ENCODE results near the gene ZSWIM1. TPM values are rescaled to one million over a fixed set of nuclear protein-coding genes. Genes with fewer than 3 reads are reported as not detected.

ZSWIM1 gene
- total and polyA plus RNA-seq, 2 of the 13 experiments (the other 11 are each of a cell fraction or from before 2014, with no cell fraction given) = 9.5 to 11.7 TPM

DNA sequence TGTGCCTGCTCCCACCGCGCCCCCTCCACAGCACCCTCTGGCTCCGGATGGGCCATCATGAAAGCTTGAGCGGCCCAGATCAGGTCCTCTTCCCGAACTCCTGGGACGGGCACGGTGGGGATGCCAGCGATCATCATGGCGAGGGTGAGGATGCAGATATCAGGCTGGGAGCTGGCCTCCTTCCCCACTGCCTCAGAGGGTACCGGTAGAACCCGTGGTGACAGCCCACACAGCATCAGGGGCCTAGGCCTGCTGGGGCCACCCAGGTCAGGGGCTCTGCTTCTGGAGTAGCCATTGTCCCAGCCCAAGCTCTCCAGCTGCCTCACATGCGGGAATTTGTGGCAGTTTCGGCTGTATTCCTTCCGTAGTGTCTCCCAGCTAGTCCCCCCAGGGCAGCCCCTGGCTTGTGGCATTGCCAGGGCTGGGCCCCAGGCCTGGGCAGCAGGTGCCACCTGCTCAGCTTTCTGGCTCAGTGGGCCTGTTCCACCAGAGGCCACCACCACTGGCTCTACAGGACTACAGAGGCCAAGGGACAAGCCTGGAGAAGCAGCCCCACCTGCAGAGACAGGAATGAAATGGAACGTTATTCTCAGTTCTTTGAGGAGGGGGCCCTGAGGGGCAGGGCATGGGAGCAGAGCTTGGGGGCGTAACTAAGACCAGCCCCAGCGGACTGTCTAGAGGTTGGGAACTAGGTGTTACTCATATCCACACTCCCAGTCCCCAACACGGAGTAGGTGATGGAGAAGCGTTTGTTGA lies 5.7 kb downstream of the ZSWIM1 start:
- no TSS peak for BruUV-seq (replicated peaks)
- peaks cover 32% of the 10 kb centered on the region for H3K79me2 ChIP-seq (ENCODE audit: insufficient read depth, low read length)
- no peak overlapping the region for H3K4me2 ChIP-seq (ENCODE audit: low read depth, low read length)
- FAIRE-seq (no peak), ATAC-seq (no peak), DNase-seq (ENCODE audit: low spot score) (no peak)
- 97% methylated on average over 19 of the region's 19 CpGs for WGBS (ENCODE audit: low lambda C conversion rate)
- H2AFZ ChIP-seq (ENCODE audit: low read length) = no peak overlapping the region
- ChIA-PET POLR2A (interaction anchor here (1.5 to 7.5 kb wide), 5 partner anchors 18 to 60 kb away, joined by 4 to 78 read pairs (median 12); partner anchors contain the start of genes PCIF1 and SNX21), CTCF (ENCODE audit: low intra/inter-chr PET ratio, low total read pairs) (interaction anchor here (0.6 kb wide), 1 partner anchor 61 kb away, joined by 3 read pairs; no protein-coding TSS in a partner anchor)
- no peak overlapping the region for H3K27ac ChIP-seq (ENCODE audit: extremely low read length, insufficient read depth, low read length)
- in situ Hi-C loops (cut with HindIII; ENCODE audit: extremely low pct_ligation_motif_present, low pct_unique_long_range_greater_than_20kb) = no loop called here
- no peaks in the 10 kb centered on the region for H3K9me3 ChIP-seq (ENCODE audit: low read length)
- peaks cover 21 to 44% of the 10 kb centered on the region in 2 experiments for H3K36me3 ChIP-seq (replicated peaks in 1 of 2; ENCODE audit: control insufficient read depth in 1 of 2, insufficient read depth in 2 of 2, low read length in 2 of 2)
- H3K4me1 ChIP-seq (ENCODE audit: insufficient read depth, low read length) = peaks cover 46% of the 10 kb centered on the region
- H3K9ac ChIP-seq (ENCODE audit: insufficient read depth, low read depth, low read length) = no peak overlapping the region
- no peaks in the 10 kb centered on the region for H4K20me1 ChIP-seq (ENCODE audit: insufficient read depth, low read length)
- intact Hi-C loops (cut with micrococcal nuclease; ENCODE audit: unreplicated experiment) = loop anchor here (10.0 kb wide), 1 partner anchor 92 kb away; the partner anchor contains the start of genes DNTTIP1 and WFDC3
- H3K27me3 ChIP-seq (ENCODE audit: control insufficient read depth in 1 of 2, insufficient read depth in 2 of 2, low read length in 2 of 2) = no peaks in the 10 kb centered on the region
- no peak overlapping the region for H3K4me3 ChIP-seq (replicated peaks in 1 of 3; ENCODE audit: insufficient read depth in 1 of 3, low read depth in 2 of 3, low read length in 3 of 3)
- no peak for TF ChIP-seq ETV6 (CRISPR knock-in tag; conservative IDR thresholded peaks at IDR 0.05)
- TF ChIP-seq, protein P1, sequence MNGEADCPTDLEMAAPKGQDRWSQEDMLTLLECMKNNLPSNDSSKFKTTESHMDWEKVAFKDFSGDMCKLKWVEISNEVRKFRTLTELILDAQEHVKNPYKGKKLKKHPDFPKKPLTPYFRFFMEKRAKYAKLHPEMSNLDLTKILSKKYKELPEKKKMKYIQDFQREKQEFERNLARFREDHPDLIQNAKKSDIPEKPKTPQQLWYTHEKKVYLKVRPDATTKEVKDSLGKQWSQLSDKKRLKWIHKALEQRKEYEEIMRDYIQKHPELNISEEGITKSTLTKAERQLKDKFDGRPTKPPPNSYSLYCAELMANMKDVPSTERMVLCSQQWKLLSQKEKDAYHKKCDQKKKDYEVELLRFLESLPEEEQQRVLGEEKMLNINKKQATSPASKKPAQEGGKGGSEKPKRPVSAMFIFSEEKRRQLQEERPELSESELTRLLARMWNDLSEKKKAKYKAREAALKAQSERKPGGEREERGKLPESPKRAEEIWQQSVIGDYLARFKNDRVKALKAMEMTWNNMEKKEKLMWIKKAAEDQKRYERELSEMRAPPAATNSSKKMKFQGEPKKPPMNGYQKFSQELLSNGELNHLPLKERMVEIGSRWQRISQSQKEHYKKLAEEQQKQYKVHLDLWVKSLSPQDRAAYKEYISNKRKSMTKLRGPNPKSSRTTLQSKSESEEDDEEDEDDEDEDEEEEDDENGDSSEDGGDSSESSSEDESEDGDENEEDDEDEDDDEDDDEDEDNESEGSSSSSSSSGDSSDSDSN (CRISPR knock-in tag; IDR thresholded peaks at IDR 0.05) = no peak
- TF ChIP-seq ZNF572 (CRISPR knock-in tag; IDR thresholded peaks at IDR 0.05) = no peak
- peak; percentile 31 for TF ChIP-seq POLR2AphosphoS5 (IDR thresholded peaks at IDR 0.05; ENCODE audit: low read depth, low read length)
- TF ChIP-seq TCF7L2 (IDR thresholded peaks at IDR 0.05; ENCODE audit: low read depth, low read length) = no peak
- TF ChIP-seq PHF8 (CRISPR knock-in tag; IDR thresholded peaks at IDR 0.05) = 0 out of 2 replicates have a peak, but pooled peaks have one; percentile 16
- TF ChIP-seq SP140L (CRISPR knock-in tag; IDR thresholded peaks at IDR 0.05; ENCODE audit: borderline replicate concordance) = no peak
- no peak for TF ChIP-seq FIP1L1 (IDR thresholded peaks at IDR 0.05; ENCODE audit: borderline replicate concordance, insufficient read depth, low read depth, low read length)
- TF ChIP-seq, protein P2, sequence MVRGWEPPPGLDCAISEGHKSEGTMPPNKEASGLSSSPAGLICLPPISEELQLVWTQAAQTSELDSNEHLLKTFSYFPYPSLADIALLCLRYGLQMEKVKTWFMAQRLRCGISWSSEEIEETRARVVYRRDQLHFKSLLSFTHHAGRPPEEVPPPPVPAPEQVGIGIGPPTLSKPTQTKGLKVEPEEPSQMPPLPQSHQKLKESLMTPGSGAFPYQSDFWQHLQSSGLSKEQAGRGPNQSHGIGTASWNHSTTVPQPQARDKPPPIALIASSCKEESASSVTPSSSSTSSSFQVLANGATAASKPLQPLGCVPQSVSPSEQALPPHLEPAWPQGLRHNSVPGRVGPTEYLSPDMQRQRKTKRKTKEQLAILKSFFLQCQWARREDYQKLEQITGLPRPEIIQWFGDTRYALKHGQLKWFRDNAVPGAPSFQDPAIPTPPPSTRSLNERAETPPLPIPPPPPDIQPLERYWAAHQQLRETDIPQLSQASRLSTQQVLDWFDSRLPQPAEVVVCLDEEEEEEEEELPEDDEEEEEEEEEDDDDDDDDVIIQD (CRISPR knock-in tag; IDR thresholded peaks at IDR 0.05; ENCODE audit: low read depth) = no peak
- TF ChIP-seq PCBP1 (IDR thresholded peaks at IDR 0.05; ENCODE audit: borderline replicate concordance, low read depth, low read length) = 0 out of 2 replicates have a peak, but pooled peaks have one; percentile 26
- TF ChIP-seq ZFP41 (CRISPR knock-in tag; IDR thresholded peaks at IDR 0.05; ENCODE audit: borderline replicate concordance) = 0 out of 2 replicates have a peak, but pooled peaks have one; percentile 47
- no peak for TF ChIP-seq ZBTB7A (CRISPR knock-in tag; IDR thresholded peaks at IDR 0.05)
- 0 out of 2 replicates have a peak, but pooled peaks have one; percentile 19 for TF ChIP-seq SMAD1 (CRISPR knock-in tag; IDR thresholded peaks at IDR 0.05; ENCODE audit: borderline replicate concordance, low read depth)
- TF ChIP-seq POLR2G (IDR thresholded peaks at IDR 0.05; ENCODE audit: low read depth, low read length) = peak; percentile 53
- TF ChIP-seq, protein P3, sequence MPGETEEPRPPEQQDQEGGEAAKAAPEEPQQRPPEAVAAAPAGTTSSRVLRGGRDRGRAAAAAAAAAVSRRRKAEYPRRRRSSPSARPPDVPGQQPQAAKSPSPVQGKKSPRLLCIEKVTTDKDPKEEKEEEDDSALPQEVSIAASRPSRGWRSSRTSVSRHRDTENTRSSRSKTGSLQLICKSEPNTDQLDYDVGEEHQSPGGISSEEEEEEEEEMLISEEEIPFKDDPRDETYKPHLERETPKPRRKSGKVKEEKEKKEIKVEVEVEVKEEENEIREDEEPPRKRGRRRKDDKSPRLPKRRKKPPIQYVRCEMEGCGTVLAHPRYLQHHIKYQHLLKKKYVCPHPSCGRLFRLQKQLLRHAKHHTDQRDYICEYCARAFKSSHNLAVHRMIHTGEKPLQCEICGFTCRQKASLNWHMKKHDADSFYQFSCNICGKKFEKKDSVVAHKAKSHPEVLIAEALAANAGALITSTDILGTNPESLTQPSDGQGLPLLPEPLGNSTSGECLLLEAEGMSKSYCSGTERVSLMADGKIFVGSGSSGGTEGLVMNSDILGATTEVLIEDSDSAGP (CRISPR knock-in tag; IDR thresholded peaks at IDR 0.05; ENCODE audit: borderline replicate concordance) = peak; percentile 38; the same call in 1 of the 2 replicates
- TF ChIP-seq ZBTB1 (CRISPR knock-in tag; IDR thresholded peaks at IDR 0.05; ENCODE audit: borderline replicate concordance) = no peak
- peak; percentile 98 for TF ChIP-seq AGO2 (optimal IDR thresholded peaks at IDR 0.05; ENCODE audit: low read depth, low read length)
- no peak for TF ChIP-seq ZNF12 (CRISPR knock-in tag; IDR thresholded peaks at IDR 0.05)
- TF ChIP-seq HNRNPL (IDR thresholded peaks at IDR 0.05; ENCODE audit: low read depth, low read length) = peak; percentile 72; the same call in 1 of the 2 replicates
